HEK293 (cell line): Measurements from ENCODE around the gene BMPR1A.
"Not testable (repeated sequence)": the region's sequence is repeated elsewhere in the genome, so short reads cannot be mapped to it uniquely, and the experiment has no call there.

Experiments
- CTCF ChIA-PET: fragments of 350-600 bp; formaldehyde crosslinking; extraction: SDS; loops from one replicate; lab custom pipeline; 2021; ENCODE audit warnings: antibody characterized with exemption; lab: Yijun Ruan, JAX
- POLR2A ChIA-PET: fragments of 300-600 bp; formaldehyde crosslinking; extraction: SDS; loops from one replicate; lab custom pipeline; 2020; ENCODE audit warnings: antibody characterized with exemption, inconsistent platforms; lab: Yijun Ruan, JAX
- H3K27ac ChIP-seq: fragments of 200-500 bp; sonication (Bioruptor generic); 2 replicates; pipeline ENCODE4 v1.5.1; 2014; ENCODE audit warnings: low read depth, low read length, control low read depth, inconsistent platforms; ENCODE audit errors: extremely low read depth
- H3K36me3 ChIP-seq, 2 experiments: fragments of 200-500 bp in 1 of 2; sonication (Bioruptor generic) in 1 of 2; 1 replicate in 1 of 2; 2 replicates in 1 of 2; pipeline ENCODE4 v1.5.1; 2014 to 2017; ENCODE audit warnings: inconsistent platforms in 2 of 2, low read length in 2 of 2; ENCODE audit not compliant: control insufficient read depth in 2 of 2, insufficient read depth in 1 of 2
- H3K4me1 ChIP-seq: fragments of 200-500 bp; sonication (Bioruptor generic); 2 replicates; pipeline ENCODE4 v1.5.1; 2014; ENCODE audit warnings: mild to moderate bottlenecking, low read length, inconsistent platforms; ENCODE audit not compliant: control insufficient read depth, insufficient read depth
- H3K4me3 ChIP-seq: 2 replicates; pipeline ENCODE4 v1.5.1; 2011; ENCODE audit warnings: low read depth, mild to moderate bottlenecking, control low read depth, low read length, moderate library complexity
- H3K9me3 ChIP-seq: fragments of 200-500 bp; sonication (Bioruptor generic); 2 replicates; pipeline ENCODE4 v1.5.1; 2014; ENCODE audit warnings: low read depth, low read length, inconsistent platforms; ENCODE audit not compliant: control insufficient read depth, insufficient read depth
- INSM2 ChIP-seq: fragments of 450-650 bp; formaldehyde crosslinking; IDR thresholded peaks from 2 replicates; pipeline ENCODE4 v1.5.1; 2016; ENCODE audit warnings: missing biosample characterization, missing genetic modification characterization
- KLF9 ChIP-seq: fragments of 450-650 bp; formaldehyde crosslinking; IDR thresholded peaks from 2 replicates; pipeline ENCODE4 v1.5.1; 2016; ENCODE audit warnings: missing biosample characterization, missing genetic modification characterization, low read depth
- OSR2 ChIP-seq: fragments of 450-650 bp; formaldehyde crosslinking; IDR thresholded peaks from 2 replicates; pipeline ENCODE4 v1.5.1; 2016; ENCODE audit warnings: missing biosample characterization, missing genetic modification characterization
- PATZ1 ChIP-seq: fragments of 450-650 bp; formaldehyde crosslinking; IDR thresholded peaks from 2 replicates; pipeline ENCODE4 v1.5.1; 2016; ENCODE audit warnings: missing biosample characterization, missing genetic modification characterization
- SETDB1 ChIP-seq: IDR thresholded peaks from one replicate; pipeline ENCODE4 v1.6.1; 2017; ENCODE audit warnings: mild to moderate bottlenecking, low read length, moderate library complexity, mixed read lengths; ENCODE audit not compliant: insufficient read length
- YY1 ChIP-seq: fragments of 450-650 bp; formaldehyde crosslinking; IDR thresholded peaks from 2 replicates; pipeline ENCODE4 v1.5.1; 2018; ENCODE audit warnings: missing biosample characterization, missing genetic modification characterization
- ZFHX2 ChIP-seq: fragments of 450-650 bp; formaldehyde crosslinking; conservative IDR thresholded peaks from 2 replicates; pipeline ENCODE4 v1.5.1; 2016; ENCODE audit warnings: missing biosample characterization, missing genetic modification characterization
- ZNF280D ChIP-seq: fragments of 450-650 bp; formaldehyde crosslinking; IDR thresholded peaks from 2 replicates; pipeline ENCODE4 v1.5.1; 2016; ENCODE audit warnings: missing biosample characterization, missing genetic modification characterization
- ZNF510 ChIP-seq: fragments of 450-650 bp; formaldehyde crosslinking; IDR thresholded peaks from 2 replicates; pipeline ENCODE4 v1.5.1; 2018; ENCODE audit warnings: mild to moderate bottlenecking, missing genetic modification characterization, missing biosample characterization; ENCODE audit not compliant: insufficient replicate concordance
- ZNF518A ChIP-seq: fragments of 450-650 bp; formaldehyde crosslinking; conservative IDR thresholded peaks from 2 replicates; pipeline ENCODE4 v1.5.1; 2016; ENCODE audit warnings: low read depth, missing biosample characterization, missing genetic modification characterization
- ZNF530 ChIP-seq: fragments of 450-650 bp; formaldehyde crosslinking; IDR thresholded peaks from 2 replicates; pipeline ENCODE4 v1.5.1; 2016; ENCODE audit warnings: low read depth, missing biosample characterization, missing genetic modification characterization
- ZNF600 ChIP-seq: fragments of 450-650 bp; formaldehyde crosslinking; IDR thresholded peaks from 2 replicates; pipeline ENCODE4 v1.5.1; 2016; ENCODE audit warnings: missing biosample characterization, missing genetic modification characterization
- ZNF830 ChIP-seq: fragments of 450-650 bp; IDR thresholded peaks from 2 replicates; pipeline ENCODE4 v1.5.0; 2018; ENCODE audit warnings: missing biosample characterization, missing genetic modification characterization, low read depth, mild to moderate bottlenecking, moderate library complexity
- ZNF843 ChIP-seq: fragments of 450-650 bp; formaldehyde crosslinking; IDR thresholded peaks from 2 replicates; pipeline ENCODE4 v1.5.1; 2016; ENCODE audit warnings: missing biosample characterization, missing genetic modification characterization

The BMPR1A gene

GRCh38 chr10:86952697-86953096 is 196.3 kb downstream of the BMPR1A start:
- POLR2A ChIA-PET: not testable (repeated sequence)
- TF ChIP-seq ZNF280D (tag by site-specific recombination) (0 out of 2 replicates have a peak, but pooled peaks have one; percentile 38), ZNF518A (0 out of 2 replicates have a peak, but pooled peaks have one; percentile 20), ZNF510 (peak; percentile 75), SETDB1 (peak; percentile 93)
- TF ChIP-seq, all 188 proteins: peak for 4; not testable (repeated sequence) for 184
- not testable (repeated sequence) for H3K4me3 ChIP-seq, H3K36me3 ChIP-seq, H3K9me3 ChIP-seq, H3K27ac ChIP-seq, H3K4me1 ChIP-seq
- CTCF ChIA-PET: interaction anchor here (2.1 kb wide), 1 partner anchor 8 kb away, joined by 10 read pairs; no protein-coding TSS in a partner anchor

- POLR2A ChIA-PET: no interaction called here
Observed at GRCh38 chr10:86953747-86954680, 197.6 kb downstream of the BMPR1A start.

GRCh38 chr10:86954681-86955500 is 198.5 kb downstream of the BMPR1A start:
- no peak overlapping the region for H3K4me3 ChIP-seq
- TF ChIP-seq ZNF530 (tag by site-specific recombination) (no peak), OSR2 (tag by site-specific recombination) (no peak), INSM2 (tag by site-specific recombination) (no peak), KLF9 (no peak), PATZ1 (tag by site-specific recombination) (no peak), ZFHX2 (tag by site-specific recombination) (no peak)
- H3K4me1 ChIP-seq: no peaks in the 10 kb centered on the region
- ChIA-PET CTCF (interaction anchor here (0.6 to 1.2 kb wide), 2 partner anchors 16 to 75 kb away, joined by 3 read pairs; no protein-coding TSS in a partner anchor), POLR2A (no interaction called here)
- peak overlapping the region; percentile 1; the same call in 1 of the 2 replicates for H3K27ac ChIP-seq
- H3K36me3 ChIP-seq: no peaks in the 10 kb centered on the region
- H3K9me3 ChIP-seq: no peaks in the 10 kb centered on the region

More at GRCh38 chr10:86953747-86954680, 197.6 kb downstream of the BMPR1A start:
- H3K9me3 ChIP-seq: no peaks in the 10 kb centered on the region
- TF ChIP-seq ZNF830 (tag by site-specific recombination): no peak
- no peak for TF ChIP-seq ZNF843 (tag by site-specific recombination)
- no peak for TF ChIP-seq YY1 (tag by site-specific recombination)
- no peak for TF ChIP-seq ZNF600 (tag by site-specific recombination)
- TF ChIP-seq, all 188 proteins: peak for 0
- H3K4me3 ChIP-seq: no peak overlapping the region
- no peaks in the 10 kb centered on the region for H3K36me3 ChIP-seq
- H3K4me1 ChIP-seq: no peaks in the 10 kb centered on the region
- CTCF ChIA-PET: interaction anchor here (0.6 to 1.2 kb wide), 2 partner anchors 15 to 76 kb away, joined by 3 read pairs; no protein-coding TSS in a partner anchor
- peak overlapping the region; percentile 40; the same call in 1 of the 2 replicates for H3K27ac ChIP-seq
